ENCODE data around the gene JADE2. TPM values are rescaled to one million over a fixed set of nuclear protein-coding genes. Genes with fewer than 3 reads are reported as not detected.

Gene JADE2
- total and polyA plus RNA-seq, 2 experiments from 2014 or later = 16.2 to 40.8 TPM

DNA sequence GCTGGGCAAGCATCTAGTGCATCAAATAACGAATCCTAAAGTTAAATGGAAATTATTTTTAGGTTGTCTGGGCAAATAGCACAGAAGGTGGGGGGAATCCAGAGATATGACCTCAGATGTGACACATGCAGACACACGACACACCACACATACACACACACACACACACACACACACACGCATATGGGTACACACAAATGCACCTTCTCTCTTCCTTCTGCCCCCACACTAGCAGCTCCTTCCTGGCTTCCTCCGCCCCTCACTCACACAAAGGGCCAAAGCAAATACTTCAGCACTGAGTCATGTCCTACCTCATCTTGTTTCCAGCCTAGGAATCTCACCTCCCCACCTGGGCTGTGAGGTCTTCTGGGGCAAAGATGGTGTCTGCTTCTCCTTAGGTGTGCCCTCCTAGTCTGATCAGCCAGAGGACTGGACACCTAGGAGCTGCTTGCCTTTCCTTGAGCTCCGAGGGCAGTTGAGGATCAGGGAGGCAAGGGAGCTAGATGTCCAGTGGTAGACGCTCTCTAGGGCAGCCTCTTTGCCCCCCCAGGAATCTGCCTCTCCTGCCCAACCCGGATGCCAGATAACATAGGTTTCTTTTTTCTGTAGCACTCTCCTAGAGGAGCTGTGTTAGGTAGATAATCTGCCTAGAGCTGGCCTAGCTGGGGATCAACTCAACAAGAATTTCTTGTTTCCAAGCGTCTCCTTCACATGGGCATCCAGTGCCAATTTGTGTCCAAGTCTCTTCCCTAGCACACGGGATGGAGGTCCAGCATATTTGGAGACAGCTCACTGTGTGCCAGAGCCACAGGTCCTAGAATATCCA is 14.3 kb upstream of the JADE2 start:
- Mint-ChIP-seq H3K27ac (peak overlapping the region; percentile 98), H3K36me3 (ENCODE audit: low read depth) (peaks cover 3% of the 10 kb centered on the region; the same call in 1 of the 3 replicates), H3K27me3 (ENCODE audit: insufficient read depth, low read depth, poor library complexity) (peaks cover 25% of the 10 kb centered on the region), H3K4me3 (peak overlapping the region; percentile 40; the same call in 1 of the 3 replicates), H3K9me3 (no peaks in the 10 kb centered on the region), H3K4me1 (peaks cover 39% of the 10 kb centered on the region)
- H4K20me1 ChIP-seq (replicated peaks; ENCODE audit: insufficient read depth) = no peaks in the 10 kb centered on the region
- TF ChIP-seq POLR2AphosphoS5 (IDR thresholded peaks at IDR 0.05; ENCODE audit: low read depth) = peak; percentile 53; the same call in 1 of the 2 replicates
- no peak for TF ChIP-seq STAT1 (IDR thresholded peaks at IDR 0.05; ENCODE audit: unreplicated experiment)
- H3K27ac ChIP-seq (ENCODE audit: low read depth) = peak overlapping the region; percentile 96
- H3K36me3 ChIP-seq (ENCODE audit: insufficient read depth) = no peaks in the 10 kb centered on the region
- peak overlapping the region; percentile 29; the same call in 1 of the 2 replicates for H3K4me3 ChIP-seq
- H3K4me2 ChIP-seq = peak overlapping the region; percentile 70
- H3K79me2 ChIP-seq (replicated peaks; ENCODE audit: insufficient read depth) = no peaks in the 10 kb centered on the region
- no peak overlapping the region for H2AFZ ChIP-seq
- no peaks in the 10 kb centered on the region for H3K9me2 ChIP-seq (ENCODE audit: insufficient read depth)
- H3K4me1 ChIP-seq (ENCODE audit: insufficient read depth) = peaks cover 36% of the 10 kb centered on the region
- DNase-seq (ENCODE audit: low spot score) = peak; percentile 90
- H3K27me3 ChIP-seq (ENCODE audit: insufficient read depth) = no peaks in the 10 kb centered on the region
- peaks cover 8% of the 10 kb centered on the region; the same call in 1 of the 2 replicates for H3F3A ChIP-seq (replicated peaks; ENCODE audit: low read depth)
- peak; percentile 51 for ATAC-seq

DNA sequence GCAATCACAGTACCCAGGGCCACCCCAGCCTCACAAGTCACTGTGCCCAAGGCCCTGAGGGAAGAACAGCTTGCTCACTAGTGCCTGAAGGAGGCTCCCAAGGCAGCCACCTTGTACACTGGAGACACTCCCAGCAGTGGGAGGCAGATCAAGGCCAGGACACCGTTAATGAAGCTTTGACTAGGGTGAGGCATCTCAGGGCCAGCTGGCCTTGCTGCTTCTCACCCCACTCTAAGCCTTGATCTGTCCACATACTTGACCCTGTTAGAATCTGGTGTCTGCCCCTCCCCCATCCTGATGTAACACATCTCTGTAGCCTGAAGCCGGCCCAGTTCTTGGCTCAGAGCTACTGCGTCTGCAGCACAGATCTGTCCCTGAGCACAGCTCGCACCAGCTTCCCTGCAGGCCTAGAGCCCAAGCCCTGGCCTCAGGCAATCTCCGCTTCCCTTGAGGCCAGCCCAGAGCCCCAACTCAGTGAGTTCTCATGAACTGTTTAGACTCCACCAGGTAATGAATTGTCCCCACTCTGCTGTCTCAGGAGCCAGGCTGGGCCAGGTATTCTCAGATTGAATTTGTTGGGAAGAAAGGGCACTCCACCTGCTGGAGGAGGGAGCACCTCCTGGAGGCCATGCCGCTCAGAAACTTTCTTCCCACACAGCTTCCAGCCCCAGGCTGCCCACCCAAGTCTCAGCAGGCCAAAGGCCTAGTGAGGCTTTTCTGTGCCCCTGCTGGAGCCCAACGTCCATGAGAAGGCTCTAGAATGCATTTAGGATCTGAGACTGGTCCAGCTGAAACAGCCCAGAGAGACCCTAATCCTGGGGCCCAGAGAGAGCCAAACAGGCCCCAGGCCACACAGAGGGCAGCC is 13.4 kb upstream of the JADE2 start:
- H3K27ac Mint-ChIP-seq = peak overlapping the region; percentile 98
- H3K9me2 ChIP-seq (ENCODE audit: insufficient read depth) = no peaks in the 10 kb centered on the region
- peaks cover 8% of the 10 kb centered on the region; the same call in 1 of the 2 replicates for H3F3A ChIP-seq (replicated peaks; ENCODE audit: low read depth)
- H3K36me3 Mint-ChIP-seq (ENCODE audit: low read depth) = peaks cover 3% of the 10 kb centered on the region; the same call in 1 of the 3 replicates
- H3K27me3 Mint-ChIP-seq (ENCODE audit: insufficient read depth, low read depth, poor library complexity) = peaks cover 20% of the 10 kb centered on the region
- no peaks in the 10 kb centered on the region for H4K20me1 ChIP-seq (replicated peaks; ENCODE audit: insufficient read depth)
- H3K27ac ChIP-seq (ENCODE audit: low read depth) = peak overlapping the region; percentile 96
- peaks cover 28% of the 10 kb centered on the region for H3K4me1 ChIP-seq (ENCODE audit: insufficient read depth)
- no peaks in the 10 kb centered on the region for H3K36me3 ChIP-seq (ENCODE audit: insufficient read depth)
- no peaks in the 10 kb centered on the region for H3K9me3 Mint-ChIP-seq
- peak; percentile 81 for ATAC-seq
- TF ChIP-seq, protein P1, sequence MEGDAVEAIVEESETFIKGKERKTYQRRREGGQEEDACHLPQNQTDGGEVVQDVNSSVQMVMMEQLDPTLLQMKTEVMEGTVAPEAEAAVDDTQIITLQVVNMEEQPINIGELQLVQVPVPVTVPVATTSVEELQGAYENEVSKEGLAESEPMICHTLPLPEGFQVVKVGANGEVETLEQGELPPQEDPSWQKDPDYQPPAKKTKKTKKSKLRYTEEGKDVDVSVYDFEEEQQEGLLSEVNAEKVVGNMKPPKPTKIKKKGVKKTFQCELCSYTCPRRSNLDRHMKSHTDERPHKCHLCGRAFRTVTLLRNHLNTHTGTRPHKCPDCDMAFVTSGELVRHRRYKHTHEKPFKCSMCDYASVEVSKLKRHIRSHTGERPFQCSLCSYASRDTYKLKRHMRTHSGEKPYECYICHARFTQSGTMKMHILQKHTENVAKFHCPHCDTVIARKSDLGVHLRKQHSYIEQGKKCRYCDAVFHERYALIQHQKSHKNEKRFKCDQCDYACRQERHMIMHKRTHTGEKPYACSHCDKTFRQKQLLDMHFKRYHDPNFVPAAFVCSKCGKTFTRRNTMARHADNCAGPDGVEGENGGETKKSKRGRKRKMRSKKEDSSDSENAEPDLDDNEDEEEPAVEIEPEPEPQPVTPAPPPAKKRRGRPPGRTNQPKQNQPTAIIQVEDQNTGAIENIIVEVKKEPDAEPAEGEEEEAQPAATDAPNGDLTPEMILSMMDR (conservative IDR thresholded peaks at IDR 0.05; ENCODE audit: low read depth in 2 of 2) = peak; percentile 53 to 69
- TF ChIP-seq JUNB (IDR thresholded peaks at IDR 0.05; ENCODE audit: unreplicated experiment) (no peak), ZNF114 (CRISPR knock-in tag; IDR thresholded peaks at IDR 0.05) (no peak)
- H3K4me3 ChIP-seq = peak overlapping the region; percentile 29; the same call in 1 of the 2 replicates
- DNase-seq (ENCODE audit: low spot score) = peak; percentile 87
- H2AFZ ChIP-seq = 0 out of 2 replicates have a peak overlapping the region, but pooled peaks have one; percentile 53
- H3K4me2 ChIP-seq = peak overlapping the region; percentile 70
- H3K79me2 ChIP-seq (replicated peaks; ENCODE audit: insufficient read depth) = no peaks in the 10 kb centered on the region
- H3K27me3 ChIP-seq (ENCODE audit: insufficient read depth) = no peaks in the 10 kb centered on the region
- H3K4me3 Mint-ChIP-seq = peak overlapping the region; percentile 40; the same call in 1 of the 3 replicates
- H3K4me1 Mint-ChIP-seq = peaks cover 31% of the 10 kb centered on the region

All from GM23338 (cell line).